Fibroblast of the aortic adventitia (primary cell): ENCODE measurements around the gene MRE11. TPM values are rescaled to one million over a fixed set of nuclear protein-coding genes. Genes with fewer than 3 reads are reported as not detected.

Source experiments
- DNase-seq: peaks from one replicate; pipeline ENCODE4 v3.0.0-alpha.2; 2010; ENCODE audit warnings: low read depth
- H3K4me3 ChIP-seq: 2 replicates; pipeline ENCODE4 v1.5.1; 2011; ENCODE audit warnings: low read depth, mild to moderate bottlenecking, control low read depth, low read length, moderate library complexity
- CTCF ChIP-seq: IDR thresholded peaks from 2 replicates; pipeline ENCODE4 v1.5.1; 2011; ENCODE audit warnings: mild to moderate bottlenecking, low read length, control low read depth, inconsistent platforms; ENCODE audit not compliant: insufficient read depth
- total RNA-seq: library from RNA; depleted of rRNA; stranded (reverse); fragments of >200 nt; gene quantifications from 2 replicates; pipeline ENCODE4 v1.2.3, GENCODE V29; 2012; ENCODE audit warnings: low replicate concordance

The MRE11 gene
- total RNA-seq, 1 donor: 23.9 TPM

DNA sequence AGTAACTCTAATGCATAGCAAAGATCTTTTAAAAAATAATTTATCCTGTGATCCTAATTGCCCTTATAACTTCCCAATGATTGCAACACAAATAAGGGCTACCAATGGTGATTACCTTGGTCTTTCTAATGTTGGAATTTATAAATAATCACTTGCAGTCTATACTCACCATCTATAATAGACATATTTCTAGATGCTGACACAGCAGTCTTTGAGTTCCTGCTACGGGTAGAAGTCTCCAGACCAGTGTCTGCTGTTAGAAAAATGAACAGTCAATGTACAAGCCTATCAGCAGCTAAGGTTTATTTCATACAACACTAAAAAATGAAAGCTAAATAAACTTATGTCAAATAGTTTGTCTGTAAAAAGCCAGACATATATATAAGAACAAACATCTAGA, 48.0 kb downstream of the MRE11 start:
- no peak for DNase-seq
- no peak overlapping the region for H3K4me3 ChIP-seq
- TF ChIP-seq CTCF: no peak

- DNase-seq: no peak
- TF ChIP-seq CTCF: no peak
- no peak overlapping the region for H3K4me3 ChIP-seq
Observed at GRCh38 chr11:94433049-94433448, 60.6 kb downstream of the MRE11 start.

DNA sequence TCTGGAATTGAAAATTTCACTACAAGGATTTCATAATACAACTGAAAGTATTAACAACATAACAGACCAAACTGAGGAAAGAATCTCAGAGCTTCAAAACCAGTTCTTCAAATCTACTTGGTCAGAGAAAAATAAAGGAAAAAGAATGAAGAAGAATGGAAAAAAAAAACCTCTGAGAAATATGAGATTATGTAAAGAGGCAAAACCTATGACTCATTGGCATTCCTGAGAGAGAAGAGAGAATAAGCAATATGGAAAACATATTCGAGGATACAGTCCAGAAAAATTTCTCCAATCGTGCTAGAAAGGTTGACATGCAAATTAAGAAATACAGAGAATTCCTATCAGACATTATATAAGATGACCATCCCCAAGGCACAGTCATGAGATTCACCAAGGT, 69.0 kb downstream of the MRE11 start:
- no peak for TF ChIP-seq CTCF
- H3K4me3 ChIP-seq: no peak overlapping the region
- peak; percentile 23 for DNase-seq

DNA sequence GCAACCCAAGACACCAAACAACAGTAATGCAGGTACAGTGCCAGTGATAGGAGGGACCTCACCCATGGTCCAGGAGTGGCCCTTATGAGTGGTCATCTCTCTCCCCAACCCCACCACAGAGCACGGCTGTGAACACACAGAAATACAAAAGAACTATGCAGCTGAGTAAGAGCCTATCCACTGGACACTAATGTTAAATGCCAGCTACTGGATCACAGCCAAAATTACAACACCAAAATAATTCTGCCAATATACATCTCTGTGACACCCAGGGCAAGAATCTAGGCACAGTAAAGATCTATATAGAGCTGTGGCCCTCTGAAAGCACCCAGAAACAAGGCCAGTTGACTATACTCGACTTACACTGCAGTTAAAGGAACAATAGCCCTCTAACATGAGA, 69.6 kb downstream of the MRE11 start:
- no peak for TF ChIP-seq CTCF
- DNase-seq: peak; percentile 10
- H3K4me3 ChIP-seq: no peak overlapping the region

GRCh38 chr11:94423507-94423906, 70.1 kb downstream of the MRE11 start:
- no peak overlapping the region for H3K4me3 ChIP-seq
- no peak for TF ChIP-seq CTCF
- DNase-seq: no peak

GRCh38 chr11:94418123-94418765, 75.4 kb downstream of the MRE11 start:
- no peak overlapping the region for H3K4me3 ChIP-seq
- TF ChIP-seq CTCF: no peak
- no peak for DNase-seq
